Endothelial cell of umbilical vein (primary cell): ENCODE results near the gene ABHD11. TPM values are rescaled to one million over a fixed set of nuclear protein-coding genes. Genes with fewer than 3 reads are reported as not detected.
A peak's percentile ranks its signal among the peaks of the same experiment; 100 is the strongest.
"Not testable (repeated sequence)": the region's sequence is repeated elsewhere in the genome, so short reads cannot be mapped to it uniquely, and the experiment has no call there.

Source experiments
- Bru-seq: library from RNA; stranded (reverse); fragments of 400-500 nt; gene quantifications from one replicate; lab custom pipeline; 2021; lab: Mats Ljungman, UMichigan
- BruChase-seq, 2 experiments: library from RNA; stranded (reverse); fragments of 400-500 nt; gene quantifications; one replicate each; lab custom pipeline; 2021; lab: Mats Ljungman, UMichigan
- BruUV-seq: library from RNA; stranded (reverse); fragments of 400-500 nt; replicated peaks from 2 replicates; lab custom pipeline; 2021; lab: Mats Ljungman, UMichigan
- CTCF ChIA-PET: fragments of 300-600, 350-600 bp; sonication (Branson Sonifier 250); formaldehyde crosslinking; loops from one replicate; lab custom pipeline; 2021; ENCODE audit warnings: antibody characterized with exemption, inconsistent platforms; lab: Charles Lee
- POLR2A ChIA-PET: fragments of 300-600, 350-600 bp; sonication (Branson Sonifier 250); formaldehyde crosslinking; loops from one replicate; lab custom pipeline; 2021; ENCODE audit warnings: antibody characterized with exemption, inconsistent platforms; lab: Charles Lee
- DNase-seq: peaks from one replicate; pipeline ENCODE4 v3.0.0-alpha.2; 2011; ENCODE audit warnings: low read depth, low spot score
- FAIRE-seq: peaks from 2 replicates; lab custom pipeline; 2011; peaks lifted over from hg19 to GRCh38; lab: Jason Lieb, UNC
- H2AFZ ChIP-seq: 2 replicates; pipeline ENCODE4 v1.6.0; 2012; ENCODE audit warnings: low read depth, low read length, control low read depth, inconsistent platforms
- H3K27ac ChIP-seq: 2 replicates; pipeline ENCODE4 v1.5.1; 2011; ENCODE audit warnings: low read depth, mild to moderate bottlenecking, control low read depth, low read length, moderate library complexity; ENCODE audit not compliant: insufficient read depth
- H3K27me3 ChIP-seq, 2 experiments: 2 replicates each; pipeline versions ENCODE4 v1.6.0 to v1.6.1; 2011; ENCODE audit warnings: low read length in 2 of 2, mixed read lengths in 1 of 2; ENCODE audit not compliant: control insufficient read depth in 2 of 2, insufficient read depth in 2 of 2
- H3K36me3 ChIP-seq, 2 experiments: 2 replicates in 1 of 2; 3 replicates in 1 of 2; pipeline ENCODE4 v1.5.1; 2011; ENCODE audit warnings: low read length in 2 of 2, mild to moderate bottlenecking in 1 of 2, moderate library complexity in 1 of 2; ENCODE audit not compliant: control insufficient read depth in 2 of 2, insufficient read depth in 2 of 2; ENCODE audit errors: extremely low read depth in 1 of 2
- H3K4me1 ChIP-seq: 3 replicates; pipeline ENCODE4 v1.5.1; 2011; ENCODE audit warnings: mild to moderate bottlenecking, low read length; ENCODE audit not compliant: control insufficient read depth, insufficient read depth; ENCODE audit errors: extremely low read depth
- H3K4me2 ChIP-seq: 2 replicates; pipeline ENCODE4 v1.6.1; 2011; ENCODE audit warnings: low read length, control low read depth, mixed read lengths; ENCODE audit not compliant: insufficient read depth
- H3K4me3 ChIP-seq, 3 experiments: fragments of 200-600 bp in 1 of 3; sonication (generic), shearing (Covaris generic) in 1 of 3; replicated peaks in 1 of 3; 2 replicates each; pipeline ENCODE4 v1.5.1; 2011 to 2016; ENCODE audit warnings: control low read depth in 3 of 3, low read length in 3 of 3, mild to moderate bottlenecking in 2 of 3, inconsistent platforms in 1 of 3, low read depth in 1 of 3, moderate library complexity in 1 of 3; ENCODE audit not compliant: insufficient read depth in 1 of 3
- H3K79me2 ChIP-seq: 2 replicates; pipeline ENCODE4 v1.6.0; 2012; ENCODE audit warnings: low read length, inconsistent platforms; ENCODE audit not compliant: control insufficient read depth, insufficient read depth
- H3K9ac ChIP-seq: replicated peaks from 2 replicates; pipeline ENCODE3; 2011; ENCODE audit warnings: low read length, control low read depth; ENCODE audit not compliant: insufficient read depth; ENCODE audit errors: extremely low read depth
- H3K9me1 ChIP-seq: replicated peaks from 3 replicates; pipeline ENCODE4 v1.6.0; 2011; ENCODE audit warnings: mild to moderate bottlenecking, low read length; ENCODE audit not compliant: control insufficient read depth, insufficient read depth; ENCODE audit errors: extremely low read depth
- H3K9me3 ChIP-seq: replicated peaks from 2 replicates; pipeline ENCODE4 v1.5.1; 2012; ENCODE audit warnings: low read length, inconsistent platforms; ENCODE audit not compliant: control insufficient read depth, insufficient read depth
- H4K20me1 ChIP-seq: replicated peaks from 2 replicates; pipeline ENCODE3; 2011; ENCODE audit warnings: mild to moderate bottlenecking, low read length; ENCODE audit not compliant: control insufficient read depth, insufficient read depth; ENCODE audit errors: extremely low read depth
- CTCF ChIP-seq, 2 donors: IDR thresholded peaks; 1 replicate in 1 of 2; 2 replicates in 1 of 2; pipeline ENCODE4 v1.5.1; 2011; ENCODE audit warnings: low read length in 2 of 2, mild to moderate bottlenecking in 2 of 2, moderate library complexity in 2 of 2, control low read depth in 1 of 2, inconsistent platforms in 1 of 2, low read depth in 1 of 2; ENCODE audit not compliant: insufficient read depth in 1 of 2; ENCODE audit errors: extremely low read depth in 1 of 2
- EZH2 ChIP-seq: IDR thresholded peaks from 2 replicates; pipeline ENCODE4 v1.6.1; 2012; ENCODE audit warnings: borderline replicate concordance, low read depth, mild to moderate bottlenecking, moderate library complexity, low read length, inconsistent platforms; ENCODE audit not compliant: severe bottlenecking
- FOS ChIP-seq: IDR thresholded peaks from 2 replicates; pipeline ENCODE4 v1.6.1; 2011; ENCODE audit warnings: mild to moderate bottlenecking, low read length, moderate library complexity, borderline replicate concordance; ENCODE audit not compliant: insufficient read depth
- JUN ChIP-seq: IDR thresholded peaks from 2 replicates; pipeline ENCODE4 v1.6.1; 2011; ENCODE audit warnings: borderline replicate concordance, low read depth; ENCODE audit not compliant: insufficient read length, insufficient read depth
- MYC ChIP-seq: IDR thresholded peaks from one replicate; pipeline ENCODE4 v1.6.1; 2011; ENCODE audit warnings: mild to moderate bottlenecking, low read depth, low read length
- POLR2A ChIP-seq: IDR thresholded peaks from 2 replicates; pipeline ENCODE4 v1.6.1; 2012; ENCODE audit warnings: low read depth, mild to moderate bottlenecking, control low read depth, low read length
- POLR2AphosphoS5 ChIP-seq: IDR thresholded peaks from 2 replicates; pipeline ENCODE4 v1.6.1; 2012; ENCODE audit warnings: low read depth, mild to moderate bottlenecking, control low read depth, low read length, moderate library complexity; ENCODE audit not compliant: insufficient read depth
- dilution Hi-C: fragments of 300-500 bp; cut with MboI; formaldehyde crosslinking; loops from one replicate; pipeline ENCODE4 v1.15.0; 2019; ENCODE audit warnings: low sequenced_read_pairs; ENCODE audit not compliant: extremely low pct_ligation_motif_present
- intact Hi-C: fragments of 100-400 bp; cut with micrococcal nuclease; formaldehyde crosslinking; loops from one replicate; pipeline ENCODE4 v1.10.0; 2022
- long read RNA-seq: library from polyadenylated mRNA; stranded (forward); transcript quantifications from one replicate; pipeline ENCODE4 v2.0.0, GENCODE V29; 2021
- polyA minus RNA-seq, 3 experiments: library from RNA; depleted of rRNA, polyadenylated mRNA; stranded (reverse); fragments of >200 nt; gene quantifications; 1 replicate in 1 of 3; 2 replicates in 2 of 3; pipeline ENCODE4 v1.2.3, GENCODE V29; 2011
- polyA plus RNA-seq, 4 experiments: library from polyadenylated mRNA; depleted of rRNA in 3 of 4; stranded (reverse) in 3 of 4; unstranded in 1 of 4; fragments of >200 nt; gene quantifications; 2 replicates each; pipeline versions ENCODE4 v1.2.1 to v1.2.3, GENCODE V29; 2011 to 2012; ENCODE audit warnings: missing spikeins in 1 of 4
- total RNA-seq: library from RNA; stranded (reverse); gene quantifications from 2 replicates; pipeline ENCODE4 v1.2.3, GENCODE V29; 2021

Gene ABHD11, protein sequence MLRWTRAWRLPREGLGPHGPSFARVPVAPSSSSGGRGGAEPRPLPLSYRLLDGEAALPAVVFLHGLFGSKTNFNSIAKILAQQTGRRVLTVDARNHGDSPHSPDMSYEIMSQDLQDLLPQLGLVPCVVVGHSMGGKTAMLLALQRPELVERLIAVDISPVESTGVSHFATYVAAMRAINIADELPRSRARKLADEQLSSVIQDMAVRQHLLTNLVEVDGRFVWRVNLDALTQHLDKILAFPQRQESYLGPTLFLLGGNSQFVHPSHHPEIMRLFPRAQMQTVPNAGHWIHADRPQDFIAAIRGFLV
- total RNA-seq, result 13.3 and 19.0 TPM in 2 replicates
- polyA plus RNA-seq, result 18.4 and 18.9 TPM in 2 replicates
- 14.5 and 14.7 TPM in 2 replicates for polyA plus RNA-seq (2011; cell fraction: cytosol; rRNA removed)
- polyA plus RNA-seq (2011; cell fraction: nucleus; rRNA removed), result 8.7 and 9.6 TPM in 2 replicates
- 9.8 and 12.6 TPM in 2 replicates for polyA plus RNA-seq (2012)
- 6.2 and 10.0 TPM in 2 replicates for polyA minus RNA-seq
- polyA minus RNA-seq (2011; cell fraction: cytosol; rRNA and poly(A)+ RNA removed), result 7.6 TPM
- polyA minus RNA-seq (2011; cell fraction: nucleus; rRNA and poly(A)+ RNA removed), result 4.4 and 5.0 TPM in 2 replicates
- percentile 59 among the genes with signal in this experiment for Bru-seq, nascent RNA
- percentile 51 among the genes with signal in this experiment for BruChase-seq, experiment 1, labeled RNA remaining after a 6-hour chase
- BruChase-seq, experiment 2, labeled RNA remaining after a 2-hour chase, result percentile 51 among the genes with signal in this experiment
- long read RNA-seq, transcript ABHD11-201 (6 exons, 1,483 nt), result major isoform, 25 of 53 reads
- long read RNA-seq, transcript ABHD11-203 (5 exons, 812 nt), result minor isoform, 10 of 53 reads
- long read RNA-seq, partial matches to known transcripts, result 6 of 53 reads
- long read RNA-seq, other reads (novel, unspliced or antisense), result 10 of 53 reads

- Histone ChIP-seq H3K36me3 (no peaks in the 10 kb centered on the region), H3K4me2 (peak within 1 kb of the TSS; percentile 76), H3K9ac (peak within 1 kb of the TSS; percentile 82), H3K9me1 (no peaks in the 10 kb centered on the region), H2AFZ (peak within 1 kb of the TSS; percentile 96), H3K9me3 (no peaks in the 10 kb centered on the region), H3K27me3 (no peaks in the 10 kb centered on the region), H3K4me1 (peaks cover 8% of the 10 kb centered on the region), H3K27ac (peak within 1 kb of the TSS; percentile 41), H3K4me3 (peak within 1 kb of the TSS; percentile 52 to 84 (median 79)), H3K79me2 (no peaks in the 10 kb centered on the region), H4K20me1 (no peaks in the 10 kb centered on the region)
- BruUV-seq, result no TSS peak
- ChIA-PET CTCF (interaction anchor here (0.7 to 2.7 kb wide), 13 partner anchors 10 to 182 kb away, joined by 3 to 22 read pairs (median 4); partner anchors contain the start of gene METTL27), POLR2A (interaction anchor here (0.6 to 1.1 kb wide), 5 partner anchors 18 to 286 kb away, joined by 3 to 4 read pairs (median 4); partner anchors contain the start of gene BAZ1B)
- peak; percentile 96 for DNase-seq
- intact Hi-C loops (loop anchor here (1.0 kb wide), 2 partner anchors 113 to 117 kb away; no protein-coding TSS in a partner anchor), dilution Hi-C loops (no loop called here)
- FAIRE-seq, result peak; percentile 96
- TF ChIP-seq MYC, result no peak
- no peak for TF ChIP-seq FOS
- no peak for TF ChIP-seq EZH2
- TF ChIP-seq POLR2A, result peak; percentile 89
- TF ChIP-seq JUN, result no peak
- TF ChIP-seq CTCF (IDR thresholded peaks at IDR 0.05; ENCODE audit: extremely low read depth in 1 of 2, insufficient read depth in 1 of 2, low read depth in 1 of 2, low read length in 2 of 2), result no peak
- peak; percentile 38 for TF ChIP-seq POLR2AphosphoS5
Observed at GRCh38 chr7:73738612-73739386, at the start of gene ABHD11. Gene ABHD11, minus strand, starts transcription at chr7:73738802. Its CDS starts 32 bp downstream, at chr7:73738770.

- H2AFZ ChIP-seq, H3K4me1 ChIP-seq, intact Hi-C loops, POLR2A ChIA-PET, DNase-seq, H3K4me2 ChIP-seq, H3K9me3 ChIP-seq, dilution Hi-C loops, H3K27ac ChIP-seq, H3K27me3 ChIP-seq, H3K9me1 ChIP-seq, BruUV-seq, H3K36me3 ChIP-seq, H3K4me3 ChIP-seq, CTCF ChIA-PET, H4K20me1 ChIP-seq, FAIRE-seq, H3K79me2 ChIP-seq, H3K9ac ChIP-seq: not testable (repeated sequence)
Observed at GRCh38 chr7:73787786-73788048, 49.1 kb upstream of the ABHD11 start.
